ENCODE results near the gene BLVRB. TPM values are rescaled to one million over a fixed set of nuclear protein-coding genes. Genes with fewer than 3 reads are reported as not detected.
"Not testable (repeated sequence)": the region's sequence is repeated elsewhere in the genome, so short reads cannot be mapped to it uniquely, and the experiment has no call there.

Gene BLVRB
- total RNA-seq, 1 donor from 2014 or later = 68.7 TPM

DNA sequence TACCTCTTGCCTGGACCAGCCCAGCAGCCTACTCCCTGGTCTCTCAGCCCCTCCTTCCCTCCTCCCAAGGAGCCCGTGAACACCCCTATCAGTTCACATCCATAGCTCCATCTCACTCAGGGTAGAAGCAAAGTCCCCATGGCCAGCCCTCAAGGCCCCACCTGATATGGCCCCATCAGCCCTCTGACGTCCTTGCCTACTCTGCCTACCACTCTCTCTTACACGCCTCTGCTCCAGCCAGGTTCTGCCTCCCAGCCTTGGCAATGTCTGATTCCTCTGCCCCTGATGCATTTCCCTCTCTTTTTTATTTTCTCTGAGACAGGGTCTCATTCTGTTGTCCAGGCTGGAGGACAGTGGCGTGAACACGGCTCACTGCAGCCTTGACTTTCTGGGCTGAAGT lies 13.5 kb downstream of the BLVRB start:
- no peak for DNase-seq (ENCODE audit: low read depth, low spot score)

GRCh38 chr19:40450664-40451063 lies 14.9 kb downstream of the BLVRB start:
- no peak for DNase-seq (ENCODE audit: low read depth, low spot score)

- no peak for DNase-seq (ENCODE audit: low read depth, low spot score)
Observed at GRCh38 chr19:40449506-40449905, 16.0 kb downstream of the BLVRB start.

GRCh38 chr19:40446263-40446784 lies 19.2 kb downstream of the BLVRB start:
- DNase-seq (ENCODE audit: low read depth, low spot score) = no peak

GRCh38 chr19:40445780-40446262 lies 19.7 kb downstream of the BLVRB start:
- no peak for DNase-seq (ENCODE audit: low read depth, low spot score)

- DNase-seq (ENCODE audit: low read depth, low spot score) = no peak
Observed at GRCh38 chr19:40444825-40445312, 20.7 kb downstream of the BLVRB start.

GRCh38 chr19:40444000-40444824 lies 21.3 kb downstream of the BLVRB start, which contains the start of gene SERTAD3:
Gene SERTAD3, minus strand, starts transcription at chr19:40444335. Its CDS starts 2,255 bp downstream, at chr19:40442080.
- DNase-seq (ENCODE audit: low read depth, low spot score) = peak; percentile 82

DNA sequence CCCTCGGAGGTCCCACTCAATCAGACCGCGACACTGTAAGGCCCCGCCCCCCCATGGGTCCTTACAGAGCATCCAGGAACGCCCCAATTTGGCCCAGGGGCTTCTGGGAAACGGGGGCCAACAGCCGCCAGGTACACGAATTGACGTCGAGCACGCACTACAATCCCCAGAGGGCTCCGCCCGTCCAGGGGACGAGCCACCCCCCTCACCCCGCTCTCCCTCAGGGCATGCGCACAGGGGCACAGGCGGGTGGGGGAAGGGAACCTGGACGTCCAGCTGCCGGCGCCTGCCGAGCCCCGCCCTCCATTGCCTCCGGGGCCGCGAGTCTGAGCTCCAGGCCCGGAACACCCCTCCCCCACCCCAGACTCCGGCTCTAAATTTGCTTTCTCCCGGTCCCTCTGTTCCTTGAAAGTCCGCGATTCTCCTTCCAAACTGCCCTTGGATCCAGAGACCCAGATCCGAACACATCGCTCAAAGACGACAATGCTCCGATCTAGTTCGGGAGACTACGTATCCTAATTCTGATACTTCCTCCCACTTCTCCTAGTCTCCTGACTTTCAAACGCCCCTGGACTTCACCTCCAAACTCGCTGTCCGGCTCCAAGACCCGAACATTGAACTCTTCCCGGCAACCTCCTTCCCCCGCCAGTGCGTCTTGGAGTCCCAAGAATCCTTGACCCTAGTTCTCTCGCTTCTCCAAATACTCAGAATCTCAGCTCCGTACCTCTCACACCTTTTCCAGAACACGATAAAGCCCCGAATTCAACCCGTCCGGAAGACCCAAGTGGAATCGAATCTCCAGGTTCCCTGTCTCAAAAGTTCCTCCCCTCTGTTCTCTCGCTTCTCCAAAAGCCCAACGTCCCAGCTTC lies 22.2 kb downstream of the BLVRB start:
- peak; percentile 98 for DNase-seq (ENCODE audit: low read depth, low spot score)

DNA sequence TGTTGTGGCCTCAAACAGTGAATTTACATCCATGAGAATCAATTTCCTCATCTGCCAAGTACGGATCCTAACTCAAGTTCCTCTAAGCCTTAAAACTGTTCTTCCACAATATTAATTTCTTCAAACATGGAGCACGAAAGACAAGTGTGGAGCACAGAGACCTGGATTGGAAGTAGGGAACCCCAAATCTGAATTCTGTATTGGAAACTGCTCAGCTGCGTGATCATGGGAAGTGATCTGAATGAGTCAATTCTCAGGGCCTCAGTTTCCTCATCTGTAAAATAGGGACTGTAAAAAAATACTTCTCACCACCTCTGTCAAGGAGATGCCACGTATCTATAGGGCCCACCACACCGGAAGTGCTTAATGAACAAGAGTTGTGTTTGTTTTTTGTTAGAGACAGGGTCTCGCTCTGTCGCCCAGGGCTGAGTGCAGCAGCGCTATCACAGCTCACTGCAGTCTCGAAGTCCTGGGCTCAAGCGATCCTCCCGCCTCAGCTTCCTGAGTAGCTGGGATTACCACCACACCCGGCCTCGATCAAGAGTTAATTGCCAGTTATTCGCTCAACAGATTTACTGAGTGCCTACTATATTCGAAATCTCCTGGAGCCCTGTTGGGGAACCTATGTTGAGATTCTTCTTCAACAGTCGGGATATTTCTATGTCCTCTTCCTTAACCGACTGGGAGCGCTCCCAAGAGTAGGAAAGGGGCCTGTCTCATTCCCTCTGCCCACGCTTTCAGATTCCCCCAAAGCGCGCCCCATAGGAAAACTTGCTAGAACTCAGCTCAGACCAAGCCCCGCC lies 23.0 kb downstream of the BLVRB start:
- no peak for DNase-seq (ENCODE audit: low read depth, low spot score)

DNA sequence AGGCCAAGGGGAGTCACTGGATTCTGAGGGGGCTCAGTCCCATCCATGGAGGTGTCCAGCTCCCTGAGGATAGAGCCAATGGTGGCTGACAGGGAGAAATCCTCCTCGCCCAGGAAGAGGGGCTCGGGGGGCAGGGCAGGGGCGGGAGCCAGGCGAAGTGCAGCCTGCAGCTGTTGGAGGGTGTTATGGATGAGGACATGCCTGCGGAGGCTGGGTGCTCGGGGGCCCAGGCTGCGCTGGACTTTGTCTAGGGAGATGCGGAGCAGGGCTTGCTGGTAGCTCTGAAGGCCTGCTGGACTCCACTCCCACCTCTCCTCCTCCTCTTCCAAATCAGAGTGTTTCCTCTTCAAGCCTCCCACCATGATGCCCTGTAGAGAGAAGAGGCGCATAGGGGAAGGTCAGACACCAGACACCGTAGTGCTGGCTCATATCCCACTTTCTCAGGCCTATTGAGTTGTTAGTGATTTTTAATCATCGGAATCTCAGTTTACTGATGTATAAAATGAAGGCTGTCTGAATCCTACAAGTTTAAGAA lies 23.8 kb downstream of the BLVRB start:
- DNase-seq (ENCODE audit: low read depth, low spot score) = no peak

DNA sequence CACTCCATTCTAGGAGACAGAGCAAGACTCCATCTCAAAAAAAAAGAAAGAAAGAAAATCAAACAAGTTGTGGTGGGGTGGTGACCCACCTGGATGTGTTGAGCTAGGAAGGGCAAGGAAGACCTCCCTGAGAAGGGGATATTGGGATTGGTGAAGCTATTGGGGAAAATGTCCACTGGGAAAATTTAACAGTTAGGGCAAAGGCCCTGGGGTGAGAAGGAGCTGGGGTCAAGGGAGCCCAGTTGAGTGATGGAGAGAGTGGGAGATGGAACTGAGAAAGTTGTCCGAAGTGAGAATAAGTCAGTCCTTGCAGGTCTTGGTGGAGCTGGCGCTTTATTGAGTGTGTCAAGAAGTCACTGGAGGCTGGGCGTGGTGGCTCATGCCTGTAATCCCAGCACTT lies 27.3 kb downstream of the BLVRB start:
- DNase-seq (ENCODE audit: low read depth, low spot score) = no peak

DNA sequence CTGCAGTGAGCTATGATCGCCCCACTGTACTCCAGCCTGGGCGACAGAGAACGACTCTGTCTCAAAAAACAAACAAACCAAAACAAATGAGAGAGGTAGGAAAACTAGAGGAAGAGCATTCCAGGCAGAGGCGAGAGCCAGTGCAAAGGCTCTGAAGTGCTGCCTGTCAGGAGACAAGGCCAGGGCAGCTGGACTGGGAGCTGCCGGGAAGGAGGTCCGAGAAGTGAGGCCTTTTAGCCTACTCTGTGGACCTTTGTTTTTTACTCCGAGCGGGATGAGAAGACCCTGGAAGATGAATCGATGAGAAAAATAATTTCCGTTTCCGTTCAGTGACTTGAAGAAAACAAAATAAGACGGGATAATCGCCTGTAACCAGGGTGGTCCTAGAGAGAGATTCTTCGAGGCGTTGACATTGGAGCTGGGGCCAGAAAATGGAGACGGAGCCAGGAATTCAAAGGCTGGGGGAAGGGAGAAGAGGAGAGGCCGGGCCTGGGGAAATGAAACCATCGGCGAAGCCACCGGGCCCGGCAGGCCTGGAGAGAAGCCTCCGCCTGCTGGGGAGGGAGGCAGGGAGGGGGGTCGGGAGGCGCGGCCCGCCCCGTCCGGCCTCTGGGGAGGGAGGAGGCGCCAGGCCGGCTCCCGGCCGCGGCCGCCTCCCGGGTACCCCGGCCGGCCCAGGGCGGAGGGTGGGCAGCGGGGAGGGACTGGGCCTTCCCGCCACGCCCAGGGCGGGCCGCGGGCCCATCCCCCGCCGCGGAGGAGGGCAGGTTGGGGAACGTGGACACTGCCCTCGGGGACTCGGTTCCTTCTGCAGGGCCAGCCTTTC lies 31.9 kb downstream of the BLVRB start:
- peak; percentile 67 for DNase-seq (ENCODE audit: low read depth, low spot score)

GRCh38 chr19:40432760-40433159 lies 32.8 kb downstream of the BLVRB start:
- not testable (repeated sequence) for DNase-seq (ENCODE audit: low read depth, low spot score)

- no peak for DNase-seq (ENCODE audit: low read depth, low spot score)
Observed at GRCh38 chr19:40431698-40432097, 33.8 kb downstream of the BLVRB start.

DNA sequence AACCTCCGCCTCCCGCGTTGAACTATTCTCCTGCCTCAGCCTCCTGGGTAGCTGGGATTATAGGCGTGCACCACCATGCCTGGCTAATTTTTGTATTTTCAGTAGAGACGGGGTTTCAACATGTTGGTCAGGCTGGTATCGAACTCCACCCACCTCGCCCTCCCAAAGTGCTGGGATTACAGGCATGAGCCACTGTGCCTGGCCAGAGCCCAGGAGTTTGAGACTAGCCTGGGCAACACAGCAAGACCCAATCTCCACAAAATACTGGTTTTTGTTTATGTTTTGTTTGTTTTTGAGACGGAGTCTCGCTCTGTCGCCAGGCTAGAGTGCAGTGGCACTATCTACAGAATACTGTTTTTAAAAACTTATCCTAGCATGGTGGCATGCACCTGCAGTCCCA lies 35.3 kb downstream of the BLVRB start:
- DNase-seq (ENCODE audit: low read depth, low spot score) = not testable (repeated sequence)

GRCh38 chr19:40428197-40428596 lies 37.3 kb downstream of the BLVRB start:
- not testable (repeated sequence) for DNase-seq (ENCODE audit: low read depth, low spot score)

DNA sequence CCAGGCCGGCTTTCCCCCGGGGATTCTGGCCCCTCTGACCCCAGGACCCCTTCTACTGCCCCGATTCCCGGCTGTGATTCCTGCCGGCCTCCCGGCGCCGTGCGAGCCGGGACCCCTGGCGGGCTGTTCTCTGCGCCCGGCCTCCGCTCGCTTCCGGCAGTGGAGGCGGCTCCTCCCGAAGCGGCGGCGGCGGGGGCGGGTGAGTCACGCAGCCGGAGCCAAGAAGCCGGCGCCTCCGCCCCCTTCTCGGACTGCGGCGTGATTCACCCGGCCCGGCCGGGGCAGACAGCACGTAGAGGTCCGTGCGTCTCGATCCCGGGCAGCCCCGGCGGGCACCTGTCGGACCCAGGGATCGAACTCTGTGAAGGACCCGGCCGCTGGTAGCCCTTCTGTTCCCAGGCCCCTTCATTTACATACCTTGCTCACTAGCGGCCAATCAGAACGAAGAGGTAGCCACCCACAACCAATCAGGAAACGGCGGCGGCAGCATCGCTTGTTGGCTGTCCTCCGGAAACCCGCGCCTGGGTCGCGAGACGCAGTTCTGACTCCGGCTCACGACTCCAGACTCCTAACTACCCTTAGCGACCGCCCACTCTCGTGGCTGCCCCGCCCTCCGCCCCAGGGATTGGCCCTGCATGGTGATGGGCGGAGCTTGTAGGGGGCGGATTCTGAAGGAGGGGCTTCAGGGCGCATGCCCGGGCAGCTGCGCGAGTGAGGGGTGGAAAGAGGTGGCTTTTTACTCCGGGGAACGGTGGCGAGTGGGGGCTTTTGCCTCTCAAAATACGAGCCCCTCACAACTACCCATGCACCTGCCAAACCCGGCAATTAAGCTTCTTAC lies 39.9 kb downstream of the BLVRB start, which contains the start of gene SERTAD1:
TSS of gene SERTAD1 (minus strand) at position 543 of the 838 bp plus-strand sequence. CDS start 2,446 bp downstream, outside the sequence.
- DNase-seq (ENCODE audit: low read depth, low spot score) = peak; percentile 98

DNA sequence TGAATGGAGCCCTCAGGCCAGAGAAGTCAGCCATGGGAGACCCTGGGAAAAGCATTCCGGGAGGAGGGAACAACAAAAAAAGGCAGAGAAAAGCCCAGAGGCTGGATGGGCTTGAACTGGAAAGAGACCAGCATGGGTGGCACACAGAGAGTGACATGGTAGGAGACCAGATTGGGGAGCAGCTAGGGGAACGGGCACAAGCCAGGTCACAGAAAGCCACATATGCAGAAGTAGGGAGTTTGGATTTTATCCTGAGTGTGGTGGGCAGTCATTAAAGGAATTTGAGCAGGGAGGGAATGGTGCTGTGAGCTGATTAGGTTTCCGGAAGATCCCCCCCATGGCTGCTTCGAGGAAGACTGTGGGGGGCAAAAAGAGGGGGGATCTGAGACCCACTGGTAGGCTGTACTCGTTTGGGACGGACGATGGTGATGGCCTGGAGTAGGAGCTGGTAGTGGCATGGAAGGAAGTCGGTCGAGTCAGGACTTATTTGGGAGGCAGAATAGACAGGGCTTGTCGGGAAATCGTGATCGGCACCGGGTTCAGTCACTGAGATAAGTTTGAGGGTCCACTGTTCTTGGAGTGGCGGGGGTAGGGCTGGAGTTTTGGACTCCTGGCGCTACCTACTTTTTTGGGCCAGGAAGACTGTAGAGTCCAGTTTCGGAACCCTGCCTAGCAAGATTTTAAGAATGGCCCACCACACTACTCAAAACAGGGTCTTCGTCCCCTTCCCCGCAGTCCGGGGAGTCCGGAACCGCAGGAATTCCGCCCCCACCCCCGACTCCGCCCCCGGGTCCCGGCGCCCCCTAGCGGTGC lies 40.7 kb downstream of the BLVRB start:
- DNase-seq (ENCODE audit: low read depth, low spot score) = no peak

All from pulmonary artery endothelial cell (primary cell).